K562 (cell line): Measurements from ENCODE around the gene MALSU1.

Experiments
- CEBPB ChIP-seq: fragments of 450-650 bp; IDR thresholded peaks from 2 replicates; pipeline ENCODE4 v1.6.1; 2016; ENCODE audit warnings: missing genetic modification characterization, missing compliant biosample characterization
- SMAD1 ChIP-seq: fragments of 150-350 bp; IDR thresholded peaks from 2 replicates; pipeline ENCODE4 v1.6.1; 2014; ENCODE audit warnings: low read length, low read depth; ENCODE audit not compliant: partially characterized antibody
- TF ChIP-seq, protein P1 (sequence below), 3 experiments: IDR thresholded peaks in 2 of 3; conservative IDR thresholded peaks in 1 of 3; 2 replicates each; pipeline ENCODE4 v1.5.1; 2011 to 2012; ENCODE audit warnings: low read length in 3 of 3, mild to moderate bottlenecking in 3 of 3, control low read depth in 2 of 3, improper control_type of control experiment in 1 of 3, inconsistent platforms in 1 of 3, low read depth in 1 of 3, mixed read lengths in 1 of 3, moderate library complexity in 1 of 3; ENCODE audit not compliant: insufficient read depth in 2 of 3

DNA sequence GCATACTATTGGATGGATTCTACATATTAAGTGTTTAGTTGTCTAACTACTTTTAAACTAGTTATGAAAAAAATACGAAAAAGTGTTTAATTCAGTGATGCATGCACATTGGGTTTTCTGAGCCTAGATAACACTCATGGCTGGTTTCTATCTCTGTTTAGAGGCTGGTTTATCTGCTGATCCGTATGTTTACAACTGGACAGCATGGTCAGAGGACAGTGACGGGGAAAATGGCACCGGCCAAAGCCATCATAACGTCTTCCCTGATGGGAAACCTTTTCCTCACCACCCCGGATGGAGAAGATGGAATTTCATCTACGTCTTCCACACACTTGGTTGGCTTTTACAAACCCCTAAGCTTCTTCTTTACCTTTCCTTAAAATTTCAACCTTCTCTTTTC lies 42.4 kb upstream of the MALSU1 start:
- TF ChIP-seq, protein P1, sequence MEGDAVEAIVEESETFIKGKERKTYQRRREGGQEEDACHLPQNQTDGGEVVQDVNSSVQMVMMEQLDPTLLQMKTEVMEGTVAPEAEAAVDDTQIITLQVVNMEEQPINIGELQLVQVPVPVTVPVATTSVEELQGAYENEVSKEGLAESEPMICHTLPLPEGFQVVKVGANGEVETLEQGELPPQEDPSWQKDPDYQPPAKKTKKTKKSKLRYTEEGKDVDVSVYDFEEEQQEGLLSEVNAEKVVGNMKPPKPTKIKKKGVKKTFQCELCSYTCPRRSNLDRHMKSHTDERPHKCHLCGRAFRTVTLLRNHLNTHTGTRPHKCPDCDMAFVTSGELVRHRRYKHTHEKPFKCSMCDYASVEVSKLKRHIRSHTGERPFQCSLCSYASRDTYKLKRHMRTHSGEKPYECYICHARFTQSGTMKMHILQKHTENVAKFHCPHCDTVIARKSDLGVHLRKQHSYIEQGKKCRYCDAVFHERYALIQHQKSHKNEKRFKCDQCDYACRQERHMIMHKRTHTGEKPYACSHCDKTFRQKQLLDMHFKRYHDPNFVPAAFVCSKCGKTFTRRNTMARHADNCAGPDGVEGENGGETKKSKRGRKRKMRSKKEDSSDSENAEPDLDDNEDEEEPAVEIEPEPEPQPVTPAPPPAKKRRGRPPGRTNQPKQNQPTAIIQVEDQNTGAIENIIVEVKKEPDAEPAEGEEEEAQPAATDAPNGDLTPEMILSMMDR (IDR thresholded peaks at IDR 0.05 in 2 of 3, conservative IDR thresholded peaks at IDR 0.05 in 1 of 3; ENCODE audit: insufficient read depth in 2 of 3, low read depth in 1 of 3, low read length in 3 of 3) = no peak
- no peak for TF ChIP-seq CEBPB (tag)
- no peak for TF ChIP-seq SMAD1
